Measurements from ENCODE around the gene R3HDM2.

Gene R3HDM2

GRCh38 chr12:57236201-57236924 lies 194.5 kb downstream of the R3HDM2 start:
- peak overlapping the region; percentile 20 for H4K8ac ChIP-seq (ENCODE audit: low read length)
- H3K4me2 ChIP-seq (ENCODE audit: low read length, poor library complexity, severe bottlenecking): no peak overlapping the region
- no peak overlapping the region for H3K4ac ChIP-seq (ENCODE audit: low read depth in 1 of 2, low read length in 2 of 2)
- H3K79me1 ChIP-seq (replicated peaks; ENCODE audit: low read length, poor library complexity, severe bottlenecking): peaks cover 20% of the 10 kb centered on the region
- no peak overlapping the region for H3K27ac ChIP-seq (ENCODE audit: low read length, poor library complexity, severe bottlenecking)
- H2AK5ac ChIP-seq (ENCODE audit: low read length, severe bottlenecking): no peak overlapping the region
- peaks cover 36 to 51% of the 10 kb centered on the region in 2 experiments for H3K36me3 ChIP-seq (ENCODE audit: control insufficient read depth in 1 of 2, insufficient read depth in 2 of 2, low read depth in 1 of 2, low read length in 2 of 2)
- no peak overlapping the region for H3K23ac ChIP-seq (ENCODE audit: low read length in 2 of 2)
- peaks cover 39% of the 10 kb centered on the region for H3K4me1 ChIP-seq (ENCODE audit: control insufficient read depth, insufficient read depth, low read depth, low read length)
- H3K18ac ChIP-seq (ENCODE audit: low read depth in 1 of 2, low read length in 2 of 2): peak overlapping the region in 1 of 2 experiments; percentile 9
- no peak overlapping the region for H2BK5ac ChIP-seq (ENCODE audit: low read depth, low read length, poor library complexity, severe bottlenecking)
- no peak for DNase-seq
- peak overlapping the region; percentile 14 for H3K9ac ChIP-seq (ENCODE audit: low read length)
- peaks cover 22 to 54% of the 10 kb centered on the region in 2 experiments for H3K27me3 ChIP-seq (ENCODE audit: control insufficient read depth in 1 of 2, insufficient read depth in 1 of 2, low read length in 2 of 2)
- no peak overlapping the region for H2BK15ac ChIP-seq (ENCODE audit: low read depth, poor library complexity, severe bottlenecking)
- peak overlapping the region; percentile 7 for H4K91ac ChIP-seq (ENCODE audit: low read length)
- no peak overlapping the region for H2BK12ac ChIP-seq (ENCODE audit: low read length in 2 of 2)
- H3K14ac ChIP-seq (ENCODE audit: low read length in 2 of 2): peak overlapping the region in 1 of 2 experiments; percentile 21
- H3K9me3 ChIP-seq (ENCODE audit: control insufficient read depth, low read length): no peaks in the 10 kb centered on the region
- 40% methylated on average over 35 of the region's 40 CpGs for WGBS
- H2AFZ ChIP-seq (ENCODE audit: low read depth, low read length): no peak overlapping the region
- H2BK120ac ChIP-seq (ENCODE audit: low read depth, low read length): no peak overlapping the region
- peak overlapping the region in 1 of 2 experiments; percentile 9 for H3K4me3 ChIP-seq (ENCODE audit: insufficient read depth in 1 of 2, low read depth in 1 of 2, low read length in 2 of 2)

GRCh38 chr12:57235728-57236131 lies 195.1 kb downstream of the R3HDM2 start:
- peak overlapping the region; percentile 7 for H3K9ac ChIP-seq (ENCODE audit: low read length)
- no peak overlapping the region for H4K8ac ChIP-seq (ENCODE audit: low read length)
- H3K4me3 ChIP-seq (ENCODE audit: insufficient read depth in 1 of 2, low read depth in 1 of 2, low read length in 2 of 2): no peak overlapping the region
- no peak overlapping the region for H3K18ac ChIP-seq (ENCODE audit: low read depth in 1 of 2, low read length in 2 of 2)
- peaks cover 23% of the 10 kb centered on the region for H3K79me1 ChIP-seq (replicated peaks; ENCODE audit: low read length, poor library complexity, severe bottlenecking)
- no peak overlapping the region for H2AK5ac ChIP-seq (ENCODE audit: low read length, severe bottlenecking)
- H2BK5ac ChIP-seq (ENCODE audit: low read depth, low read length, poor library complexity, severe bottlenecking): no peak overlapping the region
- peaks cover 41% of the 10 kb centered on the region for H3K4me1 ChIP-seq (ENCODE audit: control insufficient read depth, insufficient read depth, low read depth, low read length)
- WGBS: 87% methylated on average over 5 of the region's 8 CpGs
- H2BK120ac ChIP-seq (ENCODE audit: low read depth, low read length): no peak overlapping the region
- H3K23ac ChIP-seq (ENCODE audit: low read length in 2 of 2): no peak overlapping the region
- peaks cover 42 to 54% of the 10 kb centered on the region in 2 experiments for H3K36me3 ChIP-seq (ENCODE audit: control insufficient read depth in 1 of 2, insufficient read depth in 2 of 2, low read depth in 1 of 2, low read length in 2 of 2)
- peak overlapping the region; percentile 56 for H4K91ac ChIP-seq (ENCODE audit: low read length)
- no peak overlapping the region for H3K27ac ChIP-seq (ENCODE audit: low read length, poor library complexity, severe bottlenecking)
- no peak overlapping the region for H3K4me2 ChIP-seq (ENCODE audit: low read length, poor library complexity, severe bottlenecking)
- H3K14ac ChIP-seq (ENCODE audit: low read length in 2 of 2): no peak overlapping the region
- H3K27me3 ChIP-seq (ENCODE audit: control insufficient read depth in 1 of 2, insufficient read depth in 1 of 2, low read length in 2 of 2): peaks cover 16 to 48% of the 10 kb centered on the region in 2 experiments
- H2BK12ac ChIP-seq (ENCODE audit: low read length in 2 of 2): no peak overlapping the region
- no peaks in the 10 kb centered on the region for H3K9me3 ChIP-seq (ENCODE audit: control insufficient read depth, low read length)
- DNase-seq: no peak
- H2AFZ ChIP-seq (ENCODE audit: low read depth, low read length): no peak overlapping the region
- H2BK15ac ChIP-seq (ENCODE audit: low read depth, poor library complexity, severe bottlenecking): no peak overlapping the region
- no peak overlapping the region for H3K4ac ChIP-seq (ENCODE audit: low read depth in 1 of 2, low read length in 2 of 2)

- Histone ChIP-seq H3K14ac (ENCODE audit: low read length in 2 of 2) (peak overlapping the region in 1 of 2 experiments; percentile 44), H3K4ac (ENCODE audit: low read depth in 1 of 2, low read length in 2 of 2) (no peak overlapping the region), H3K27me3 (ENCODE audit: control insufficient read depth in 1 of 2, insufficient read depth in 1 of 2, low read length in 2 of 2) (peaks cover 11 to 42% of the 10 kb centered on the region in 2 experiments), H3K27ac (ENCODE audit: low read length, poor library complexity, severe bottlenecking) (no peak overlapping the region), H3K9me3 (ENCODE audit: control insufficient read depth, low read length) (no peaks in the 10 kb centered on the region), H4K8ac (ENCODE audit: low read length) (peak overlapping the region; percentile 2), H3K23ac (ENCODE audit: low read length in 2 of 2) (peak overlapping the region in 1 of 2 experiments; percentile 14), H3K36me3 (ENCODE audit: control insufficient read depth in 1 of 2, insufficient read depth in 2 of 2, low read depth in 1 of 2, low read length in 2 of 2) (peaks cover 42 to 54% of the 10 kb centered on the region in 2 experiments), H4K91ac (ENCODE audit: low read length) (peak overlapping the region; percentile 56), H3K4me1 (ENCODE audit: control insufficient read depth, insufficient read depth, low read depth, low read length) (peaks cover 41% of the 10 kb centered on the region), H2AFZ (ENCODE audit: low read depth, low read length) (no peak overlapping the region), H3K9ac (ENCODE audit: low read length) (peak overlapping the region; percentile 7), H2BK5ac (ENCODE audit: low read depth, low read length, poor library complexity, severe bottlenecking) (no peak overlapping the region), H2AK5ac (ENCODE audit: low read length, severe bottlenecking) (no peak overlapping the region), H2BK15ac (ENCODE audit: low read depth, poor library complexity, severe bottlenecking) (no peak overlapping the region), H3K79me1 (replicated peaks; ENCODE audit: low read length, poor library complexity, severe bottlenecking) (peaks cover 23% of the 10 kb centered on the region), H2BK120ac (ENCODE audit: low read depth, low read length) (no peak overlapping the region), H3K18ac (ENCODE audit: low read depth in 1 of 2, low read length in 2 of 2) (peak overlapping the region in 1 of 2 experiments; percentile 61), H3K4me2 (ENCODE audit: low read length, poor library complexity, severe bottlenecking) (no peak overlapping the region), H2BK12ac (ENCODE audit: low read length in 2 of 2) (peak overlapping the region in 1 of 2 experiments; percentile 55), H3K4me3 (ENCODE audit: insufficient read depth in 1 of 2, low read depth in 1 of 2, low read length in 2 of 2) (no peak overlapping the region)
- peak; percentile 61 for DNase-seq
- WGBS: 63% methylated on average over 26 of the region's 26 CpGs
These were observed 195.7 kb downstream of the R3HDM2 start for GRCh38 chr12:57235017-57235727.

- peaks cover 38% of the 10 kb centered on the region for H3K4me1 ChIP-seq (ENCODE audit: control insufficient read depth, insufficient read depth, low read depth, low read length)
- no peak overlapping the region for H2BK15ac ChIP-seq (ENCODE audit: low read depth, poor library complexity, severe bottlenecking)
- H2AFZ ChIP-seq (ENCODE audit: low read depth, low read length): no peak overlapping the region
- 92% methylated on average over 10 of the region's 10 CpGs for WGBS
- no peak overlapping the region for H3K23ac ChIP-seq (ENCODE audit: low read length in 2 of 2)
- no peak overlapping the region for H3K14ac ChIP-seq (ENCODE audit: low read length in 2 of 2)
- H3K36me3 ChIP-seq (ENCODE audit: control insufficient read depth in 1 of 2, insufficient read depth in 2 of 2, low read depth in 1 of 2, low read length in 2 of 2): peaks cover 42 to 54% of the 10 kb centered on the region in 2 experiments
- H3K27me3 ChIP-seq (ENCODE audit: control insufficient read depth in 1 of 2, insufficient read depth in 1 of 2, low read length in 2 of 2): peaks cover 11 to 36% of the 10 kb centered on the region in 2 experiments
- H2BK5ac ChIP-seq (ENCODE audit: low read depth, low read length, poor library complexity, severe bottlenecking): no peak overlapping the region
- no peak overlapping the region for H4K8ac ChIP-seq (ENCODE audit: low read length)
- peak overlapping the region in 1 of 2 experiments; percentile 23 for H2BK12ac ChIP-seq (ENCODE audit: low read length in 2 of 2)
- H3K9ac ChIP-seq (ENCODE audit: low read length): peak overlapping the region; percentile 38
- no peak overlapping the region for H4K91ac ChIP-seq (ENCODE audit: low read length)
- DNase-seq: no peak
- no peak overlapping the region for H3K4me3 ChIP-seq (ENCODE audit: insufficient read depth in 1 of 2, low read depth in 1 of 2, low read length in 2 of 2)
- H2AK5ac ChIP-seq (ENCODE audit: low read length, severe bottlenecking): no peak overlapping the region
- no peak overlapping the region for H2BK120ac ChIP-seq (ENCODE audit: low read depth, low read length)
- no peaks in the 10 kb centered on the region for H3K9me3 ChIP-seq (ENCODE audit: control insufficient read depth, low read length)
- H3K4me2 ChIP-seq (ENCODE audit: low read length, poor library complexity, severe bottlenecking): no peak overlapping the region
- no peak overlapping the region for H3K27ac ChIP-seq (ENCODE audit: low read length, poor library complexity, severe bottlenecking)
- no peak overlapping the region for H3K4ac ChIP-seq (ENCODE audit: low read depth in 1 of 2, low read length in 2 of 2)
- peaks cover 23% of the 10 kb centered on the region for H3K79me1 ChIP-seq (replicated peaks; ENCODE audit: low read length, poor library complexity, severe bottlenecking)
- peak overlapping the region in 1 of 2 experiments; percentile 61 for H3K18ac ChIP-seq (ENCODE audit: low read depth in 1 of 2, low read length in 2 of 2)
These were observed 196.2 kb downstream of the R3HDM2 start for GRCh38 chr12:57234571-57235016.

Measured in mesenchymal stem cell (in vitro differentiated cells and primary cell).